HL-60/S4 treated with phorbol 12-myristate 13-acetate at 8.2 ng/mL for 4 days and 3 days (cell line): ENCODE results near the gene ERICH3.

Source experiments
- in situ Hi-C: fragments of 300-500 bp; cut with MboI; formaldehyde crosslinking; loops from 2 replicates; pipeline ENCODE4 v1.15.0; 2022; ENCODE audit warnings: low sequenced_read_pairs

ERICH3 gene

GRCh38 chr1:74673351-74674111 is at the start of gene ERICH3:
Gene ERICH3, minus strand, starts transcription at chr1:74673792. Its CDS starts 273 bp downstream, at chr1:74673519.
- in situ Hi-C loops: no loop called here

GRCh38 chr1:74717626-74718025 is 44.0 kb upstream of the ERICH3 start:
- in situ Hi-C loops: no loop called here

GRCh38 chr1:74716822-74717221 is 43.2 kb upstream of the ERICH3 start:
- in situ Hi-C loops: no loop called here

GRCh38 chr1:74715806-74716205 is 42.2 kb upstream of the ERICH3 start:
- in situ Hi-C loops: no loop called here

GRCh38 chr1:74715236-74715502 is 41.6 kb upstream of the ERICH3 start:
- in situ Hi-C loops: no loop called here

GRCh38 chr1:74714429-74715235 is 41.0 kb upstream of the ERICH3 start:
- in situ Hi-C loops: no loop called here

GRCh38 chr1:74713849-74714248 is 40.3 kb upstream of the ERICH3 start:
- in situ Hi-C loops: no loop called here

- in situ Hi-C loops: no loop called here
Observed at GRCh38 chr1:74712881-74713280, 39.3 kb upstream of the ERICH3 start.

GRCh38 chr1:74703386-74704182 is 30.0 kb upstream of the ERICH3 start:
- in situ Hi-C loops: no loop called here

- in situ Hi-C loops: no loop called here
Observed at GRCh38 chr1:74699331-74699730, 25.7 kb upstream of the ERICH3 start.

GRCh38 chr1:74697832-74698231 is 24.2 kb upstream of the ERICH3 start:
- in situ Hi-C loops: no loop called here

- in situ Hi-C loops: no loop called here
Observed at GRCh38 chr1:74693473-74693872, 19.9 kb upstream of the ERICH3 start.

- in situ Hi-C loops: no loop called here
Observed at GRCh38 chr1:74690909-74691308, 17.3 kb upstream of the ERICH3 start.

GRCh38 chr1:74690364-74690696 is 16.7 kb upstream of the ERICH3 start:
- in situ Hi-C loops: no loop called here

- in situ Hi-C loops: no loop called here
Observed at GRCh38 chr1:74689621-74690363, 16.2 kb upstream of the ERICH3 start.

- in situ Hi-C loops: no loop called here
Observed at GRCh38 chr1:74686928-74687327, 13.3 kb upstream of the ERICH3 start.

- in situ Hi-C loops: no loop called here
Observed at GRCh38 chr1:74684301-74684700, 10.7 kb upstream of the ERICH3 start.

- in situ Hi-C loops: no loop called here
Observed at GRCh38 chr1:74683656-74684055, 10.1 kb upstream of the ERICH3 start.

- in situ Hi-C loops: no loop called here
Observed at GRCh38 chr1:74681851-74682250, 8.3 kb upstream of the ERICH3 start.

- in situ Hi-C loops: no loop called here
Observed at GRCh38 chr1:74681449-74681848, 7.9 kb upstream of the ERICH3 start.

- in situ Hi-C loops: no loop called here
Observed at GRCh38 chr1:74681001-74681400, 7.4 kb upstream of the ERICH3 start.
